Stimulated activated naive CD8-positive, alpha-beta T cell treated with anti-CD3 and anti-CD28 coated beads, Interleukin-15, Interleukin-2, amounts not matched to agents 100 U/mL and 50 U/mL, for 24 hours (primary cell): Measurements from ENCODE around the gene IFNA4.
A peak's percentile ranks its signal among the peaks of the same experiment; 100 is the strongest.
"Not testable (repeated sequence)": the region's sequence is repeated elsewhere in the genome, so short reads cannot be mapped to it uniquely, and the experiment has no call there.

Source experiments
- ATAC-seq: fragments of 150-1000 bp; cut with Tn5 transposase; one replicate; pipeline ENCODE4 v1.10.0; 2021
- DNase-seq: peaks from one replicate; pipeline ENCODE4 v3.0.0; 2021

IFNA4 gene

GRCh38 chr9:21166560-21166959 is 20.8 kb downstream of the IFNA4 start, which contains the start of gene IFNA21:
Gene IFNA21, minus strand, starts transcription at chr9:21166660. Its CDS starts 48 bp downstream, at chr9:21166612.
- not testable (repeated sequence) for ATAC-seq, DNase-seq

- no peak for DNase-seq
- no peak for ATAC-seq
These were observed 21.9 kb downstream of the IFNA4 start for GRCh38 chr9:21165516-21165915.

GRCh38 chr9:21160178-21160577 is 27.2 kb downstream of the IFNA4 start:
- ATAC-seq (peak; percentile 55), DNase-seq (no peak)

- no peak for ATAC-seq
- no peak for DNase-seq
These were observed 31.9 kb downstream of the IFNA4 start for GRCh38 chr9:21155501-21155900.

GRCh38 chr9:21154018-21154608 is 33.3 kb downstream of the IFNA4 start:
- ATAC-seq (peak; percentile 52), DNase-seq (no peak)

GRCh38 chr9:21153336-21154017 is 33.9 kb downstream of the IFNA4 start:
- ATAC-seq (no peak), DNase-seq (no peak)

GRCh38 chr9:21144603-21145002 is 42.8 kb downstream of the IFNA4 start:
- DNase-seq (no peak), ATAC-seq (no peak)

GRCh38 chr9:21141427-21141882 is 45.9 kb downstream of the IFNA4 start, which contains the start of gene IFNW1:
Gene IFNW1, minus strand, starts transcription at chr9:21141832. Its CDS starts 262 bp downstream, at chr9:21141570.
- no peak for ATAC-seq
- no peak for DNase-seq

GRCh38 chr9:21137020-21137419 is 50.4 kb downstream of the IFNA4 start:
- ATAC-seq, result no peak
- DNase-seq, result no peak
